Smooth muscle cell (in vitro differentiated cells): Measurements from ENCODE around the gene MACF1. TPM values are rescaled to one million over a fixed set of nuclear protein-coding genes. Genes with fewer than 3 reads are reported as not detected.

ENCODE experiments used
- DNase-seq: peaks from one replicate; lab custom pipeline; 2025; ENCODE audit not compliant: unreplicated experiment; lab: John Stamatoyannopoulos, UW
- H2AFZ ChIP-seq: fragments of 200-600 bp; sonication (generic); 2 replicates; pipeline ENCODE4 v1.6.0; 2016; ENCODE audit warnings: antibody characterized with exemption, low read depth, mild to moderate bottlenecking
- H3F3A ChIP-seq: fragments of 200-600 bp; sonication (generic); 2 replicates; pipeline ENCODE4 v1.6.0; 2017; ENCODE audit warnings: antibody characterized with exemption, low read depth
- H3K27ac ChIP-seq: fragments of 200-600 bp; sonication (generic); 2 replicates; pipeline ENCODE4 v1.5.1; 2016; ENCODE audit warnings: low read depth, mild to moderate bottlenecking
- H3K27me3 ChIP-seq: fragments of 200-600 bp; sonication (generic); 2 replicates; pipeline ENCODE4 v1.6.1; 2016; ENCODE audit warnings: low read depth, mild to moderate bottlenecking
- H3K36me3 ChIP-seq: fragments of 200-600 bp; sonication (generic); 2 replicates; pipeline ENCODE4 v1.5.1; 2016; ENCODE audit warnings: low read depth
- H3K4me1 ChIP-seq: fragments of 200-600 bp; sonication (generic); 2 replicates; pipeline ENCODE4 v1.5.1; 2016; ENCODE audit warnings: low read depth
- H3K4me2 ChIP-seq: fragments of 200-600 bp; sonication (generic); 2 replicates; pipeline ENCODE4 v1.6.0; 2016; ENCODE audit warnings: mild to moderate bottlenecking
- H3K4me3 ChIP-seq: fragments of 200-600 bp; sonication (generic); 2 replicates; pipeline ENCODE4 v1.5.1; 2016; ENCODE audit warnings: mild to moderate bottlenecking
- H3K79me2 ChIP-seq: fragments of 200-600 bp; sonication (generic); 2 replicates; pipeline ENCODE4 v1.6.0; 2016; ENCODE audit warnings: low read depth, mild to moderate bottlenecking
- H3K9ac ChIP-seq: fragments of 200-600 bp; sonication (generic); 2 replicates; pipeline ENCODE4 v1.6.0; 2016; ENCODE audit warnings: low read depth
- H3K9me3 ChIP-seq: fragments of 200-600 bp; sonication (generic); replicated peaks from 2 replicates; pipeline ENCODE4 v1.5.1; 2016; ENCODE audit warnings: low read depth
- H4K20me1 ChIP-seq: fragments of 200-600 bp; sonication (generic); 2 replicates; pipeline ENCODE4 v1.6.0; 2016; ENCODE audit warnings: low read depth
- WGBS: methylation state at CpG from one replicate; pipeline ENCODE4 v1.1.7; 2016; ENCODE audit warnings: low lambda C conversion rate; 5-methylcytosine and 5-hydroxymethylcytosine counted together
- polyA plus RNA-seq: library from polyadenylated mRNA; unstranded; fragments of >200 nt; fragmentation: Nextera tagmentation; extraction: Ambion mirVana; gene quantifications from 2 replicates; pipeline ENCODE4 v1.2.1, GENCODE V29; 2016
- total RNA-seq: library from RNA; depleted of rRNA; stranded (reverse); fragments of >200 nt; gene quantifications from 2 replicates; pipeline ENCODE4 v1.2.3, GENCODE V29; 2014
- TF ChIP-seq, protein P1 (sequence below): fragments of 200-600 bp; sonication (generic); IDR thresholded peaks from 2 replicates; pipeline ENCODE4 v1.5.1; 2017; ENCODE audit warnings: borderline replicate concordance, mild to moderate bottlenecking, antibody characterized with exemption; ENCODE audit not compliant: insufficient read depth, poor library complexity, severe bottlenecking

MACF1 gene
- total and polyA plus RNA-seq, 2 experiments from 2014 or later = 36.9 to 195 TPM

DNA sequence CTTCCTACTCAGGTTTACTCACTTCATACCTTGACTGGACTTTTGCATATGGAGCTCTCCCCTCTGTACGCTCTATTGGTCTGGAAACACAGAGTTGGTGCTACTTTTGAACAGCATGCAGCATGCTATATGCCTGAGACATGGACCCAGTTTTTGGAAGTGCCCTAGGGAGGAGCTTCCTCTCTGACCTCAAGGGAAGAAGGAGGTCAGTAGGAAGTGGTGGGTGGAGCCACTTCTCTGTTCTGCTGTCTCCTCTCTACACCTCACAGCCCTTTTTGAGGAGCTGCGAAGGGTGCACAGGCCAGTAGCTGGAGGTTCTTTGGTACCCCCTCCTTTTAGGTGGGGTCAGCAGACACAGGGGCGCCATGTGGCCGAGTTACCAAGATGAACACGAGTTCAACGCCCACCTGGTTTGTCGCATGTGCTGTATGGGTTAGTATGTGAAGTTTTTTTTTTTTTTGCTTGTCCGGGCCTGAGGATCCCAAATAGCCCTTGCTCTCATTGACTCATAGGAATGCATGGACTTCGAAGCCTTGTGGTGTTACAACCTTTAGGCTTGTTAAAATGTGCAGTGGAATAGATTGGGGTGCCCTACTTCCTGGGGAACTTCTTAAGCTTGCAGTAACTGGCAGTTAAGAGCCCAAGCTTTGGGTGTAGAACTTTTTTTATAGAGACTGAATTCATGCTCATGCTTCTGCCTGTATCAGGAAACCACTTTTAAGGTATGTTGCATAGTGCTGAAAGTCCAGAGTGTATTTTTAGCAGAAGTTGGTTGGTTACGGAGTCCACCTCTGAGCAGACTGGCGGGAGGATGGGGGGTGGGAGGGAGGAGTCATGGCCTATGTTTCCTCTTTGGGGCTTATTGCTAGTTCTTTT is 10.7 kb downstream of the MACF1 start:
- TF ChIP-seq, protein P1, sequence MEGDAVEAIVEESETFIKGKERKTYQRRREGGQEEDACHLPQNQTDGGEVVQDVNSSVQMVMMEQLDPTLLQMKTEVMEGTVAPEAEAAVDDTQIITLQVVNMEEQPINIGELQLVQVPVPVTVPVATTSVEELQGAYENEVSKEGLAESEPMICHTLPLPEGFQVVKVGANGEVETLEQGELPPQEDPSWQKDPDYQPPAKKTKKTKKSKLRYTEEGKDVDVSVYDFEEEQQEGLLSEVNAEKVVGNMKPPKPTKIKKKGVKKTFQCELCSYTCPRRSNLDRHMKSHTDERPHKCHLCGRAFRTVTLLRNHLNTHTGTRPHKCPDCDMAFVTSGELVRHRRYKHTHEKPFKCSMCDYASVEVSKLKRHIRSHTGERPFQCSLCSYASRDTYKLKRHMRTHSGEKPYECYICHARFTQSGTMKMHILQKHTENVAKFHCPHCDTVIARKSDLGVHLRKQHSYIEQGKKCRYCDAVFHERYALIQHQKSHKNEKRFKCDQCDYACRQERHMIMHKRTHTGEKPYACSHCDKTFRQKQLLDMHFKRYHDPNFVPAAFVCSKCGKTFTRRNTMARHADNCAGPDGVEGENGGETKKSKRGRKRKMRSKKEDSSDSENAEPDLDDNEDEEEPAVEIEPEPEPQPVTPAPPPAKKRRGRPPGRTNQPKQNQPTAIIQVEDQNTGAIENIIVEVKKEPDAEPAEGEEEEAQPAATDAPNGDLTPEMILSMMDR = no peak
- H3K27ac ChIP-seq = peak overlapping the region; percentile 85
- H3K9ac ChIP-seq = no peak overlapping the region
- H3K36me3 ChIP-seq = no peaks in the 10 kb centered on the region
- H3F3A ChIP-seq = peaks cover 46% of the 10 kb centered on the region
- peaks cover 75% of the 10 kb centered on the region for H3K79me2 ChIP-seq
- H3K9me3 ChIP-seq = no peaks in the 10 kb centered on the region
- no peak overlapping the region for H2AFZ ChIP-seq
- peaks cover 98% of the 10 kb centered on the region for H4K20me1 ChIP-seq
- peak overlapping the region; percentile 65 for H3K4me2 ChIP-seq
- DNase-seq = no peak
- 61% methylated on average over 11 of the region's 11 CpGs for WGBS
- H3K4me1 ChIP-seq = peaks cover 45% of the 10 kb centered on the region
- no peaks in the 10 kb centered on the region for H3K27me3 ChIP-seq
- H3K4me3 ChIP-seq = no peak overlapping the region

DNA sequence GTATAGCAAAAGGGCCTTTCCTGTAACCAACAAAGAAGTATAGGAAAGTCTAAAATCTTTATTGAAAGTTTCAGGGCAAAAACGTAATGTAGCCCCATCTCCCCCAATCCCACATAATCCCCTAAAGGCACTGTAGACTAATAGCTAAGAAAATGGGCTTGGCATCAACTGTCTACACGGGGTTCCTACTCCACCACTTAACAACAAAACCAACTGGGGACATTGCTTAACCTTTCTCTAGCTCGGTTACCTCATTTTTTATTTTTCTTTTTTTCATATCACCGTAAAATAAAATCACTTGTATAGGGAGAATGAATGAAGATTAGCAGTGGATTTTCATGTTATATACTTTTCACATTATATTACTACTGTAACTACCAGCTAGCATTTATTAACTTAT is 12.3 kb downstream of the MACF1 start:
- H3F3A ChIP-seq = peaks cover 46% of the 10 kb centered on the region
- H3K4me3 ChIP-seq = no peak overlapping the region
- TF ChIP-seq, protein P1 = no peak
- H3K27me3 ChIP-seq = no peaks in the 10 kb centered on the region
- peak overlapping the region; percentile 85 for H3K27ac ChIP-seq
- peak overlapping the region; percentile 65 for H3K4me2 ChIP-seq
- H3K4me1 ChIP-seq = peaks cover 45% of the 10 kb centered on the region
- no peaks in the 10 kb centered on the region for H3K9me3 ChIP-seq
- no peaks in the 10 kb centered on the region for H3K36me3 ChIP-seq
- peaks cover 75% of the 10 kb centered on the region for H3K79me2 ChIP-seq
- no peak for DNase-seq
- no peak overlapping the region for H2AFZ ChIP-seq
- 67% methylated on average over 4 of the region's 4 CpGs for WGBS
- no peak overlapping the region for H3K9ac ChIP-seq
- peaks cover 98% of the 10 kb centered on the region for H4K20me1 ChIP-seq

DNA sequence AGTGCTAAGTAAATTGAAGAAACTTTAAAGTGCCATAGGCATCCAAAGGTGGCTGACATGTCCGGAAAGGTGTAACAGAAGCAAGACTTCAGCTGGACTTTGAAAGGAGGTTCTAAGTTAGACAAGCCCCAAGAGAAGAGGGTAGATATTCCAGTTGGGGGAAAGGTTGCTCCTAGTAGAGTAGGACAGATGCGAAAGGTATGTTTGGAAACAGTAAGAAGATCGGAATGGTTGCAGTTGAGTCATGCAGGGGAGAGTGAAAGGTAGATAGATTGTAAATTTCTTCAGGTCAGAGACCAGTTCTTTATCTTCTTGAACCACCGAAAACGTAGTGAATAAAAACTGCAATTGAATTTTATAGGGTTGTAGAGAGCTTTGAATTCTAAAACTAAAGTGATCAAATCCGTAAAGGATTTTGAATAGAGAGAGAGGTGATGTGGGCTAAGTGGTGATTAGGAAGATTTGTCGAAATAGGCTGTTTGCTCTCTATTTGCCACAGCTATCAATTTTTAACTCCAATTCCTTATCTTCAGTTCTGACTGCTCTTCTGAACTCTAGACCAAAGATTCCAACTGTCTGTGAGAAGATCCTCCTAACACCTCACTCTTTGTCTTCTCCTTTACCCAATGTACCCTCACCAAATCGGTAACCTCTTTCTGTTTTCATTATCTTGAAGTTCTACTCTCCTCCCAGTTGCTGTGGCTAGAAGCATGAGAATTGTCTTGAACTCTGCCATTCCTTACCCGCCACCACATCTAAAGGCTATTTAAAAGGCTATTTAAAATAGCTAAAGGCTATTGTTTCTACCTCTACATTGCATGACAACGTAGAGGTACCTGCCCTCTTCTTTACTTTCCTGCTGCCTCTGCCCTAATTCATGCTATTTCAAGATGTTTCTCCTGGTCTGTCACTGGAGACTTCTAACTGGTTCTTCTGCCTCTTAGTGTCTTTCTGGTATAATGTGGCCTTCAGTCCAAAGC is 16.7 kb downstream of the MACF1 start:
- Histone ChIP-seq H3K9me3 (no peaks in the 10 kb centered on the region), H3K4me1 (peaks cover 8% of the 10 kb centered on the region), H3K79me2 (peaks cover 98% of the 10 kb centered on the region), H4K20me1 (peaks cover 97% of the 10 kb centered on the region), H3K36me3 (no peaks in the 10 kb centered on the region), H3K4me2 (no peak overlapping the region), H3K4me3 (no peak overlapping the region), H3K27ac (peak overlapping the region; percentile 66), H3F3A (peaks cover 6% of the 10 kb centered on the region), H3K27me3 (no peaks in the 10 kb centered on the region), H2AFZ (no peak overlapping the region), H3K9ac (no peak overlapping the region)
- WGBS = 65% methylated on average over 10 of the region's 10 CpGs
- TF ChIP-seq, protein P1 = no peak
- no peak for DNase-seq
